WERI-Rb-1 (cell line): ENCODE data around the gene POLK.
"Not testable (repeated sequence)": the region's sequence is repeated elsewhere in the genome, so short reads cannot be mapped to it uniquely, and the experiment has no call there.

ENCODE experiments used
- DNase-seq: peaks from one replicate; pipeline ENCODE4 v3.0.0-alpha.2; 2020
- H3K27ac ChIP-seq: fragments of 250-450 bp; sonication (Bioruptor Pico); 2 replicates; pipeline ENCODE4 v1.5.1; 2020; ENCODE audit warnings: mild to moderate bottlenecking, moderate library complexity
- H3K27me3 ChIP-seq: fragments of 250-450 bp; sonication (Bioruptor Pico); 2 replicates; pipeline ENCODE4 v1.5.1; 2021; ENCODE audit warnings: mild to moderate bottlenecking, low read depth, moderate library complexity; ENCODE audit not compliant: insufficient read depth, severe bottlenecking
- H3K36me3 ChIP-seq: fragments of 250-450 bp; sonication (Bioruptor Pico); 2 replicates; pipeline ENCODE4 v1.5.1; 2020; ENCODE audit warnings: mild to moderate bottlenecking, moderate library complexity
- H3K4me3 ChIP-seq: 2 replicates; pipeline ENCODE4 v1.5.1; 2011; ENCODE audit warnings: low read depth, mild to moderate bottlenecking, control low read depth, low read length
- H3K9me3 ChIP-seq: fragments of 250-450 bp; sonication (Bioruptor Pico); 2 replicates; pipeline ENCODE4 v1.5.1; 2021; ENCODE audit warnings: mild to moderate bottlenecking, moderate library complexity; ENCODE audit not compliant: severe bottlenecking
- TF ChIP-seq, protein P1 (sequence below): IDR thresholded peaks from 2 replicates; pipeline ENCODE4 v1.5.1; 2011; ENCODE audit warnings: low read depth, mild to moderate bottlenecking, control low read depth, inconsistent platforms, low read length

Gene POLK

DNA sequence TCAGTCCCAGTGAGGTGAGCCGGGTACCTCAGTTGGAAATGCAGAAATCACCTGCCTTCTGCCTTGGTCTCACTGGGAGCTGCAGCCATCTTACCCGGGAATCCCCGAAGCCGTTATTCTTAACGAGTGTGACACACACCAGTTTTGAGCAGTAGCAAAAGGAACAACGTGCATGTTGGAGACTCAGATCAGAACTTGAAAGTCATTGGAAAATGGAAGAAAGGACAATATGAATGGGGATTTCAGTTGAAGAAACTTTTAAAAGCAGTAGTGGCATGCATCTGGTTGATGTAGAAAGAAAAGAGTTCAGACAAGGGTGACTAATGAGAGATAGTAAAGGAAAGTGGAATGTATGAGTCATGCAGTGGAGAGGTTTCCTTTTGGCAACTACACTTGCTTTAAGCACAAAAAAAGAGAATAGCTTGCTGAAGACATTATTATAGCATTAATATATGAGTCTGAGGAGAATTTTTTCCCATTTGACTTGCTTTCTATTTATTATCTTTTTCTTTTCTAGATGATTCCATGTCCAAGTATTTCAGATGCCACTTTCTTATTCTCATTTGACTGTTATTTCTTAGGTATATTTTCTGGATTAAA, 55.1 kb downstream of the POLK start:
- no peak overlapping the region for H3K27ac ChIP-seq
- peaks cover 14% of the 10 kb centered on the region for H3K36me3 ChIP-seq
- H3K27me3 ChIP-seq: no peaks in the 10 kb centered on the region
- no peaks in the 10 kb centered on the region for H3K9me3 ChIP-seq
- no peak overlapping the region for H3K4me3 ChIP-seq
- DNase-seq: no peak
- TF ChIP-seq, protein P1, sequence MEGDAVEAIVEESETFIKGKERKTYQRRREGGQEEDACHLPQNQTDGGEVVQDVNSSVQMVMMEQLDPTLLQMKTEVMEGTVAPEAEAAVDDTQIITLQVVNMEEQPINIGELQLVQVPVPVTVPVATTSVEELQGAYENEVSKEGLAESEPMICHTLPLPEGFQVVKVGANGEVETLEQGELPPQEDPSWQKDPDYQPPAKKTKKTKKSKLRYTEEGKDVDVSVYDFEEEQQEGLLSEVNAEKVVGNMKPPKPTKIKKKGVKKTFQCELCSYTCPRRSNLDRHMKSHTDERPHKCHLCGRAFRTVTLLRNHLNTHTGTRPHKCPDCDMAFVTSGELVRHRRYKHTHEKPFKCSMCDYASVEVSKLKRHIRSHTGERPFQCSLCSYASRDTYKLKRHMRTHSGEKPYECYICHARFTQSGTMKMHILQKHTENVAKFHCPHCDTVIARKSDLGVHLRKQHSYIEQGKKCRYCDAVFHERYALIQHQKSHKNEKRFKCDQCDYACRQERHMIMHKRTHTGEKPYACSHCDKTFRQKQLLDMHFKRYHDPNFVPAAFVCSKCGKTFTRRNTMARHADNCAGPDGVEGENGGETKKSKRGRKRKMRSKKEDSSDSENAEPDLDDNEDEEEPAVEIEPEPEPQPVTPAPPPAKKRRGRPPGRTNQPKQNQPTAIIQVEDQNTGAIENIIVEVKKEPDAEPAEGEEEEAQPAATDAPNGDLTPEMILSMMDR: no peak

DNA sequence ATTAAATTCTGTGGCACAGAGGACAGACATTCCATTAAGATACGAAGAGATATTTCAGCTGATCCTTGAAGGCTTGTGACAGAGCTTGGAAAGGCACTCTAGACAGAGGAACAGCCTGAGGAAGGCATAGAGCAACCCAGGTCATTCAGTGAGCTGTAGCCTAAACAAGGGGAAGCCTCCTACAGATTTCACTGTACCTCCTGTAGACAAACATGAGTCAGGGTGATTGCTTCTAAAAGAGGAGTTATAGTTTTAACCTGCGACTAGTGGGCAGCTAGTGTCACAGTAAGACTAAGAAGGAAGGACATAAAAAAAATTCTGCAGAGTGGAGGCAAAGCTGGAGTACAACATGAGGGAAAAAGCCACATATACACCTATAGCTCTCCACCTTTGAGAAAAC, 56.0 kb downstream of the POLK start:
- Histone ChIP-seq H3K4me3 (no peak overlapping the region), H3K9me3 (no peaks in the 10 kb centered on the region), H3K27me3 (no peaks in the 10 kb centered on the region), H3K36me3 (peaks cover 18% of the 10 kb centered on the region), H3K27ac (no peak overlapping the region)
- TF ChIP-seq, protein P1: no peak
- DNase-seq: no peak

DNA sequence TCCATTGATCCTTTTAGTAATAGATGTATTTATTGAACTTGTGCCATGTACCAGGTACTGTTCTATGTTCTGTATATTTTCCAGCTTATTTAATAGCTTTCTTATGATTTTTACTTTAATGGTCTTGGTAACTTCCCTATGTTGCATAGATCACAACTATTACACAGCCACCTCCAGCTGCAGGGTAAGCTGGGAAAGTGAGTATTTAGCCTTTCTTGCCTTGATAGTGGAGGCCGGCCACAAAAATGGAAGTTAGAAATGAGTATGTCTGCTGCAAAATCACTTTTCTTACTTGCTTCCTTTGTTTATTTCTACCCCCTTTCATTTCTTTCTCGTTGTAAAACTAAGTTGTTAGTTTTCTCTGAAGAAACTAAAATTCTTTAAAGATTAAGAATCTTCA, 56.5 kb downstream of the POLK start:
- DNase-seq: no peak
- H3K36me3 ChIP-seq: peaks cover 18% of the 10 kb centered on the region
- H3K27ac ChIP-seq: no peak overlapping the region
- no peaks in the 10 kb centered on the region for H3K9me3 ChIP-seq
- H3K27me3 ChIP-seq: no peaks in the 10 kb centered on the region
- TF ChIP-seq, protein P1: no peak
- no peak overlapping the region for H3K4me3 ChIP-seq

DNA sequence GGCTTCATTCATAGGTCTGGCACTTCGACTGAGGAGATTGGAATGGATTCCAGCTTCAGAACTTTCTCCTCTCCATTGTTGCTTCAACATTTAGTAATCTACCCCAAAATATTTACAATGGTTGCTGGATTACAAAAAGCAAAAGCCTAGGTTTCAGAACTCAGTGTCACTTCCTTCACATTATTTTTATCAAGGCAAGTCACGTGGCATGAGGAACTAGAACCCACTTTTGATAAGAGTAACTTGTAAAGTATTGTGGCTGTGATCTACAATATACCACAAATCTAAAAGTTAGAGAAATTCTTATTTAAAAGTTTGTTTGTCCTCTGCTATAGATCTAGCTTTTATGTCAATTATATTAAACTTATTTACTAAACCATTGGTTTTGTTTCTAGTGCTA, 59.9 kb downstream of the POLK start:
- DNase-seq: no peak
- TF ChIP-seq, protein P1: no peak
- Histone ChIP-seq H3K9me3 (no peaks in the 10 kb centered on the region), H3K27ac (no peak overlapping the region), H3K27me3 (no peaks in the 10 kb centered on the region), H3K4me3 (no peak overlapping the region), H3K36me3 (peaks cover 14% of the 10 kb centered on the region)

DNA sequence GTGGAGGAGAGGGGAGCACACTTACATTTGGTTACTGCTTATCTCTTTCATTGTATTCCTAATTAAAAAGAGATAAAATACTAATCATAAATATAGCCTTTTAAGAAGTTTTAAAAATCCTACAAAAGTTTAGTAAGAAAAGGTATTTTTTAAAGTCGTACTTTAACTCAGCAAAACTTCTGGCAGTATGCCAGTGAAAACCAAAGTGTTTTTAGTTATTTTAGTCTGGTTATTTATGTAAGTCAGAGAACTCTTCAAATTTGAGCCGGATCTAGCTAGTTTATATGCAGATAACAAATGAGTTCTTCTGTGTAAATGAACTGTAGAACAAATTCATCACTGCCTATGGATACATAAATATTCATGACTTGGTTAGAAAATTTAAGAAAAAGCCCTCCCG, 63.1 kb downstream of the POLK start:
- no peak overlapping the region for H3K4me3 ChIP-seq

DNA sequence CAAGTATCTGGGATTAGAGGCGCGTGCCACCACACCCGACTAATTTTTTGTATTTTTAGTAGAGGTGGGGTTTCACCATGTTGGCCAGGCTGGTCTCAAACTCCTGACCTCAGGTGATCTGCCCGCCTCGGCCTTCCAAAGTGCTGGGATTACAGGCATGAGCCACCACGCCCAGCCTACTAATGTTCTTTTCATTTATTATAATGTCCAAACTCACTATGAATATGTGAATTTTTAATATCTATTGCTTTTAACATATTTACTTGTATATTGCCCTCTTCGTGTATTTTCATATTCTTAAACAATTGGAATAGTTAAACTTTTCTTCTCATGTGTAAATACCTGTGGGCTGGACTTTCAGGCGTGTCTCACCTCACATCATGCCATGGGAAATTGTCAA, 66.6 kb downstream of the POLK start:
- H3K27ac ChIP-seq, H3K27me3 ChIP-seq, DNase-seq, H3K9me3 ChIP-seq, H3K4me3 ChIP-seq: not testable (repeated sequence)
- H3K36me3 ChIP-seq: peaks cover 17% of the 10 kb centered on the region

More for the DNA sequence above, 63.1 kb downstream of the POLK start:
- H3K36me3 ChIP-seq: peaks cover 13% of the 10 kb centered on the region
- H3K9me3 ChIP-seq: no peaks in the 10 kb centered on the region
- H3K27ac ChIP-seq: no peak overlapping the region
- TF ChIP-seq, protein P1: no peak
- H3K27me3 ChIP-seq: no peaks in the 10 kb centered on the region
- no peak for DNase-seq
